HG02970 (cell line): Measurements from ENCODE around the gene MYO18A.

Experiments
- ATAC-seq: cut with Tn5 transposase; IDR thresholded peaks from one replicate; pipeline ENCODE4 v1.9.1; 2021; ENCODE audit warnings: mild to moderate bottlenecking, moderate library complexity, moderate number of reproducible peaks; ENCODE audit not compliant: unreplicated experiment, low FRiP score

Gene MYO18A

DNA sequence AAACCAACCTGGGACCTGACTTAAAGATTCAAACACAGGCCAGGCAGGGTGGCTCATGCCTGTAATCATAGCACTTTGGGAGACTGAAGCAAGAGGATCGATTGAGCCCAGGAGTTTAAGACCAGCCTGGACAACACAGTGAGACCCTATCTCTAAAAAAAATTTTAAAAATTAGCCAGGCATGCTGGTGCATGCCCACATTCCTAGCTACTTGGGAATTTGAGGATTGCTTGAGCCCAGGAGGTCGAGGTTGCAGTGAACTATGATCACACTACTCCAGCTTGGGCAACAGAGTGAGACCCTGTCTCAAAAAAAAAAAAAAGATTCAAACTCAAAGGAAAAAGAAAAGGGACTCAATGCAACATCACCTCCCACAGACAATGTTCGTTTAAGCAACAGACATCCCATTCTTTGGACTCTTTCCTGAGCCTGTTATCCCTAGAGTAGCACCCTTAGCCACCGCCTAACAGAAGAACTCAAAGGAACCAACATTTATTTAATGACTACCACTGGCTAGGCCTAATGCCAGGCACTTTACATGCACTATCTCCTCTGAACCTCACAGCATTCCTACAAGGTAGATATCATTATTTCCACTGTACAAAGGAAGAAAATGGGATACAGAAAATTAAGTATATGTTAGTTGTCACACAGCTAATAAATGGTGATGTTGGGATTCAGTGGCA is 12.7 kb downstream of the MYO18A start:
- no peak for ATAC-seq

DNA sequence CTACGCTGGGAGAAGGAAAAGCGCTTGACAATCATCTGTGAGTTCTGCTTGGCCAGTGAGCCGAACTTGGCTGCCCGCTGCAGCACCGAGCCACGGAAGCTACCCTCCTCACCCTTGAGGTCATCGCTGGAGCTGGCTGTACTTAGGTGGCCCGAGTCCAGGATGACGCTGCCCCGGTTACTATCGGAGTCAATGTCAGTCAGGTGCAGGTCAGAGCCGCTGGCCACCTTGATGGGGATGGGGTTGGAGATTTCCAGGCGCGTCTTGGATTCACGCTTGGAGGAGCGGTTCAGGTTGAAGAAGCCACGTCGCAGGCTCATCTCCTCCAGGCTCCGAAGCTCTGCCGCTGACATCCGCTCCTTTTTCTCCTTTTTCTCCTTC is 13.7 kb downstream of the MYO18A start:
- no peak for ATAC-seq

DNA sequence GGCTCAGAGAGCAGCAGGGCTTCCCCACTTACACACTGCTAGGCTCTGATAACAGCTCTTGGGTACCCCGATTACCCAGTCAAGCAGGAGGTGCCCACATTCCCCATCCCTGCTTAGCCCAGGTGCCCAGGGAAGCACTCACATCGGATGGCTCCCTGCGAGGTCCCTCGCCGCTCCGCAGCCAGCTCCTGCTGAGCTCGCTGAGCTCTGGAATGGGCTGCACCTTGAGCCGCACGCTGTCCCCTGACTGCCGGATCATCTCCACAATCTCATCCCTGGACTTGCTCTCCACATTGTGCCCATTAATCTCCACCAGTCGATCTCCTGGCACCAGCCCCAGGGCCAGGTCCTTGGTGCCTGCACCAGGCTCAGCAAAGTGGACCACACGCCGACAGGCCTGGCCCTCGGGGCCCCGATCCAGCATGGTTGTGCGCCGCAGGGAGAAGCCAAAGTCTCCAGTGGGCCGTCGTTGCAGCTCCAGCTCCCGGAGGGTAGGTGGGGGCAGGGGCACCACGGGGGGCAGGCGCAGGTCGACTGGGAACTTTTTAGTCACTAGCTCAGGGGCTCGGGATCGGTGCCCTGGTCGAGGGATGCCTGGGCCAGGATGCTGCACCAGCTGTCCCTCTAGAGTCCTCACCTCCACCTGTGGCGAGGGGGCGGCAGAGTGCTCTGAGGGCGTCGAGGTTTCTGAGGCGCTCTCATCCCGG is 14.2 kb downstream of the MYO18A start:
- ATAC-seq: no peak

DNA sequence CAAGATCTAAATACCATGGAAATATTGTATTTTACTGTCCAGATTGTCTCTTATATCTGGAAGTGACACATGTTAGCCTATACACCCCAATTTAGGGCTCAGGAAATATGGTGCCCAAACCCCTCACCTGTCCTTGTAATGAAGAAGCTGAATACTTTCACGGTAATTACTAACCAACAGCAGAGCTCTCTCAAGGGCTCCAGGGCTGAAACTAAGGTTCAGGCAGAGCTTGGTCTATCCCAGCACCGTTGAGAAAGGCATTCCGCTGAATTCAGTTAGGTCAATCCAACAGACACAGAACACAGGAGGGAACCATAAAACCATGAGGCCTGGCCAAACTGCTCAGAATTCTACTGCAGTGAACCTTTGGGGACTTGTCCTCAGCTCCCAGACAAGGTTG is 14.9 kb downstream of the MYO18A start:
- ATAC-seq: no peak

DNA sequence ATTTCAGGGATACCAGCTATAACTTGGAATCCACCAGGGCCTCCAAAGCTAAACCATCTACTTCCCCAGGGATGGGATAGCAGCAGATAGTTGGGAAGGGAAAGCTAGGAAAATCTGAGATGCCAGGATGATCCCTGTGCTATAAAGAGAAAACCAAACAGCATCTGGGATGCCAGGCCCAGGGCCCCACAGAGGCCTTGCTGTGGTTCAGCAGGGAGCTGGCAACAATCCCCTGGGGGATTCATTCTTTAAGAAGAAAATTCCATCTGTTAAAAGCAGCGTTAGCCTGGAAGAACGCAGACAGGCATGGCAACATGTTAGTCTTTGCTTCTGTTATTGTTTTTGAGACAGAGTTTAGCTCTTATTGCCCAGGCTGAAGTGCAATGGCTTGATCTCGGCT is 16.6 kb downstream of the MYO18A start:
- ATAC-seq: no peak

DNA sequence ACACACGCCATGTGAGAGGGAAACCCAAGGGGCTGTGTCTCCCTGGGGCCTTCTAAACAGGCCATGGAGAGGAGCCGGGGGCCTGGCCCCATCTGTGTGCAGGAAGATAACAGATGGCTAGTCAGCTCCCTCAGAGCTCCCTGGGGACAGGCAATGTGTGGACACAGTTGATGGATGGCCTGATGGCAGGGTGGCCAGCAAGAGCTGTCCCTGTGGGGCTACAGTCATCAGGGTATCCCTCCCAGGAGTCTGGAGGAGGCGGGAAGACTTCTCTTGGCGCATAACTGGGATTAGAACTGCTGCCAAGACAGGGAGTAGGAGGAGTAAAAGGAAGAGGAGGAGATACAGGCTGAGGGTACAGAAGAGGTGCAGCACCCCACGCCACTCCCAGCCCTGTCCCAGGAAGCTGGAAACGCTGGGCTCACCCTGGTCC is 17.3 kb downstream of the MYO18A start:
- ATAC-seq: no peak

DNA sequence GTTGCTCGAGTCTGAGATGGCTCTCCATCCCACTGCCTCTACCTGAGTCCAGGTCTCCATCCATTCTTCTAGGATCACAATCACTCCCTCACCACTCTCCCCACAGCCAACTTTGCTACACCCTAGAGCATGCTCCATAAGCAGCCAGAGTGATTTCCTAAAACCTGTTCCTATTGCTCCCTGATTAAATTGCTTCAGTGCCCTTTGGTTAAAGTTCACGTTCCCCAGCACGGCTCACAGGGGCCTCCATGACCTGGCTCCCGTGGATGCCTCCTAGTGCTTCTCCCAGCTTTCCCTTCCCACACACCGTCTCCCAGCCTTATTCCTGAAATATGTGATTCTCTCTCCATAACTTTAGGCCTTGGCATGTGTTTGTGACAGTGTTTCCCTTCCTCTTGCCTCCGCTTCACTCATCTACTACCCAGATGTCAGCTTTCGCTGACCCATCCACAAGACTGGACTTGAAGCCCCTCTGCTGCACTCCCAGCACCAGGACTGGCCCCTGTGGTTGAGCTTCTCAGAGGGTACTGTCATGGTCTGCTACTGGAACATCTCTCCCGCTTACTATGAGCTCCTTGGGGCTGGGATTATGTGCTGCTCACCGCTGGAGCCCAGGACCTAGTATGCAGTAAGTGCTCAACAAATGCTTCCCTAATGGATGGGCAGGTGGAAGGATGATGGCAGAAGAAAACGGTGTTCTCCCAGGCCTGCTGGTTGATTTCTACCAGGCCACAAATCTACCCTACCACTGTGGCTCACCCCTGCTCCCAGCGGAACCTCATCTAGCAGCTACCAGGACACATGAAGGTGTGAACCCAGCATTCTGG is 17.9 kb downstream of the MYO18A start:
- ATAC-seq: no peak

DNA sequence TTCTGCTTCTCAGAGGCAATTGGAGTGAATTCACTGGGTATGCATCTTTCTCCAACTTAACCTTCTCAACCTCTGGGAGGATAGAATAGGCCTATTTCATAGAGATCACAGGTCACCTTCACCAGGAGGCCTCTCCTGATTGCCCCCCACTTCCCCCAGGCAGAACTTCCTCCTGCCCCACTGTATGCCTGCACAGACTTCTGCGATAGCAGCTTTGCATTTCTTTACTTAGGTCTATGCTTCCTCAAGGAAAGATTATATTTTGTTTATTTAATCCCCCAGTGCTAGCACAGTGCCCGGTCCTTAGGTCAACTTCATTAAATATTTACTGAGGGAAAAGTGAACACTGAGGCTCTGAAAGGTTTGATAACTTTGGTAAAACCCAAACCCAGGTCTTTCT is 19.9 kb downstream of the MYO18A start:
- ATAC-seq: no peak

DNA sequence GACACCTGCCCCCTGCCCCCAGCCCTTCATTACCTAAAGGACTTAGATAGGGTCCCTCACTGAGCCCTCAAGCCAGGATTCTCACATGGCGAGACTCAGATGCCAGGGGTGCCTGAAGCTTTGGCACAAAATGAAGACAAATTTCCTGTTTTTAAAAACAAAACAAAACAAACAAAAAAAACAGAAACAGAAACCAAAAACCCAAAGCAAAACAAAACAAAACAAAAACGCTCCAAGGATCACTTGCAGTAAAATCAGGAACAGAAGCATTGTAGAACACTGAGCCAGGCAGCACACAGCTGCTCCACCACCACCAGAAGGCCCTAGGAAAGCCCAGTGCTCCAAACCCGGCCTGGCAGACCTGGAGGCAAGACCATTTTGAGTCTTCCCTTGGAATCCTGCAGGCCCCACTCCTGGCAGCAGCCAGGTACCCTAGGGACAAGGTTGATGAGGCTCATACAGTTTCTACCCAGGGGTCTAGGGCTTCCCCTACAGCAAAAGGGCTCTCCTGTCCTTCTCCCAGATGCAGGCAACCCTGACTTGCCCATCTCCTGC is 20.8 kb downstream of the MYO18A start:
- ATAC-seq: no peak

DNA sequence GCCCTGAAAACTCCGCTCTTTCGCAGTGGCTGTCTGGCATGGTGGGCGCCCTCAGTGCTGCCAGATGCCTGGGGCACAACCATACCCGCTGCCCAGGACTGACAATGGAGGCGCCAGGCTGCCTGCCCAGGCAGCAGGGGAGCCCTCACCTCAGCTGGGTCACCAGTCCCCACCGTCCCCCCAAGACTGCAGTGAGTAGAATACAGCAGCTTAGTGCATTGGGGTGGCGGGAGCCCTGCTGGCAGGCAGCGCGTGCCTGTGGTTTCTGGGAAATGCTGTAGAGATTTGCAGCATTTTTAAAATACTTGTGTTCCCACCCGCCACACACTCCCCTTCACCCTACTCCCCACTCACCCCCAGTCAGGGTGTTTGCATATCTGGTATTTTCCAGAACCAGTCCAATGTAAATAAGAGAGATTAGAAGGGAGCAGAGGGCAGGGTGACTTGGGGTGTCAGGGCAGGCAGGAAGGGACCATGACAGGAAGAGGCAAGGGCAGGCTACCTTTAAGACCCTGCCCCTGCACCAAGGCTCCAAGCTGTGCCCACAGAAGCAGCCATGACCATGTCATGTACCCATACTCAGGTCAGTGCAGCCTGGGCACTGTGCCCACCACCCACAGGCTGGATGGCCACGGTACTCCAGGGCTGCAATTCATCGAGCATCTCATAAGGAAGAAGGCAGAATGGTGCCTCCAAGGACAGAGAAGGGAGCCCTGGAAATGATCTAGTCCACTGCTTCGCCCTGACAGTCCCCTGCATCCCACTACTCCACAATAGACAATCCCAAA is 21.5 kb downstream of the MYO18A start:
- ATAC-seq: no peak

DNA sequence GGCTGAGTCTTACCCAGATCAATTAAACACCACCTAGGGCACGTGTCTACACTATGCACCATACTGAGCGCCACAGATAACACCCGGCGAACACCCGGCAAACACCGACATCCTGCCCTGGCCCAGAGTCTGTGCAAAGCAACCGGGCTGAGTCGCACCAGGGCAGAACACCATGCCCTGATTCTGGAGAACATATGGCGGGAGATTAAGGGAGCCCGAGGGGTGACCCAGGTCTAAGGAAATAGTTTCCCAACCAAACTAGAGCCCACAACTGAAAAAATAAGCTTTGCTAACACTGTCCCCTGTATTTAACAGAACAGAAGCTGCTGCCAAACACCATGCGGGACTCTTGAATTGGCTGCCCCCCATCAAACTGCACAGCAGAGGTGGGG is 22.1 kb downstream of the MYO18A start:
- no peak for ATAC-seq

DNA sequence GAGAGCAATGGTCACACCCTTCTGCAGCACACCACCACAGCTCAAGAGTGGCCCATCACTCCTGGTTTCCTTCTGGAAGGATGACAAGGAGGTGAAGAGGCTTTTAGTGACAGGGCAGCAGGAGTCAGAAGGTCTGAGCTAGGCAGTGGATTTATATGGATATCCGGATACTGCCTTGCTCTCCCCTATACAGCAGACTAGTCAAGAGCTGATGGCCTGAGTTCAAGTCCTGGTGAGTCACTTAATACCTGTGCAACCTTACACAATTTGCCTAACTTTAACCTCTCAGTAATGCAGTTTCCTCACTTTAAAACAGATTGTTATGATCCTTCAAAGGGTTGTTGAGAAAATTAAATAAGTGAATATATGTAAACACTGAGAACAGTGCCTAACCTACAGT is 22.9 kb downstream of the MYO18A start:
- no peak for ATAC-seq

DNA sequence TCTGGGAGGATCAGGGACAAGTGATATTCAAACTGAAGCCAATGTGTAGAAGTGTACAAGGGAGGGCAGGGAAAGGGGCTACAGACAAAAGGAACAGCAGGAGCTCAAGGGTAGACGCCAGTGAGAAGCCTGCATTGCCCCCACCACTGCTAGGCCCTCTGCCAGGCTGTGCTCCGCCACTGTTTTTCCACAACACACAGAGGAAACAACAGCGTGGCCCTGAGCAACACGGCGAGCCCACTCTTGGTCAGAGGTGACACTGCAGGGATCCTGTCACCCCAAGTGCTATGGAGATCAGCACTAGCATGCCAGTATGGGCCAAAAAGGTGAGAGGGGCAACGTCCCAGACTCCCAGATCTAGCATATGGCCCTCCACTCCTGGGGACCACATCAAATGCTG is 23.4 kb downstream of the MYO18A start:
- no peak for ATAC-seq

DNA sequence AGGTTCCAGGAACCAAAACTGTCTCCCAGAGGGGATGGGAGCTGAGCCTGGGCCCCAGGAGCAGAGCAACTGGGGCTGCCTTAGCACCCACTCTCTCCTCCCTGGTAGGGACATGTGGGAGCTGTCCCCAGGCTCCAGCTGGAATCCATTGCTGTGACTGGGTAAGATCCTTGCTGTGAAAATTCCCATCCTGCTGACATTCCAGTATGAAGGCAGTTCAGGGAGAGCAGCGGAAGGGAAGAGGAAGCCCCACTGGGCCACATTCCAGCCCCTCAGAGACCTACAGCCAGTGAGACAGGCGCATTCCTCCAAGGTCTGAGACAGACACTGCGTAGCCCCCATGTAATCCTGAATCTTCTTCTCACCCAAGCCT is 24.2 kb downstream of the MYO18A start:
- no peak for ATAC-seq

DNA sequence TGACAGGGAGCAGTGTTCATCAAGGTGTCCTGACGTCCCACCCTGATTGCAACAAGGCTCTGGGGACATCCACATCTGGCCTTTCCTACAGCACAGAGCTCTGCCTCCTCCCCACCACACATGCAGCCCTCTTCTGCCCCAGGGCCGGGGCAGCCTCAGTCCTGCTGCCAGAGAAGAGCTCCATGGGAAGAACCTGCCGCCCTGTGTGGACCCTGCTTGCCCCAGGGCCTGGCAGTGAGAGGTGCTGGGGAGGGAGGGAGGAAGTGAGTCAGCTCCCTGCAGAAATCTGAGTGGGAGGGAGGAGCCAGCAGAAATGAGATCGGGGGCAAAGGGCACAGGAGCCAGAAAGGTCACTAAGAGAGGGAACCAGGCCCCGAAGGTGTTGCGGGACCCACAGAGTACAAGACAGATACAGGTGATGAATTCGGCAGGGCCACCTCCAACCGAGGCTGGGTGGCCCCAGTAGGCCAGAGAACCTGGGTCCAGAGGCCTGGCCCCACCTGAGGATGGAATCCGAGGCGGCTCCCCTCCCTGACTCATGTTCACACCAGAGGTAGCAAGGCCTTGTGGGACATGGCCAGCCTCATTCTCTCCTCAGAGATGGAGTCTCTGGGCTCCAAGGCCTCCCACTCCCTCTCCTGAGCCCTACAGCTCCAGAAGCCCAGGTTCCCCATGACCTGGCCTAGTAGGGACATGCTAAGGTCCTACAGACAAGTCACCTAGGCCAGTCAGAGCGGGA is 24.8 kb downstream of the MYO18A start:
- ATAC-seq: no peak

DNA sequence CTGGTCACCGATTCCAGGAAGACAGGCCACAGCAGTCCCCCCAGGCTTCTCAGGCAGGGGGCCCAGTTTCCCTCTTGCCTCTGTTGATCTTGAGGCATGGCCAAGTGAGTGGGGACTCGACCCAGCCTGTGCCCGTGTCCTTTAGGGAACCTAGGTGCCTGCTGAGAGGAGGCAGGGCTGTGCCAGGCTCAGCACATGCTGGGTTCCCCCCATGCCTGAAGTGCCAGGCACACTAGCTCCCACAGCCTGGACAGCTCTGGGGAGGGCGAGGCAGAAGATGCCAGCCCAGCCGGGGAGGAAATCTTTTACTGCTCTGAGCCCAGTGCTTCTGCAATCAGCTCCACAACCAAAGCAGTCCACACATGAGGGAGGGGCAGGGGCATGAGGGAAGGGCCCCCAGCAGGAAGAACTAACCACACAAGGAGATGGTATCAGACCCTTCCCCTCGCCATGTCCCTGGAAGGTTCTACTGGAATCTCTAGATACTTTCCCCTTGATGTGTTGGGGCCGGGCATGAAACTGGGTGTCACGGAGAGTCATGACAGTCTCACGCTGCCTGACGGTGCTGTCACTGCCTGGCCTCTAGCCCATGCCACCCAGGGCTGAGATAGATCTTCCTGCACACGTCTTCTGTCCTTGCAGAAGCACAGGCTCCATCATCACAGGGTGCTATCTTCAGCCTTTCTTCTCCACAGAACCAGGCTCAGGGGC is 25.5 kb downstream of the MYO18A start:
- ATAC-seq: no peak

DNA sequence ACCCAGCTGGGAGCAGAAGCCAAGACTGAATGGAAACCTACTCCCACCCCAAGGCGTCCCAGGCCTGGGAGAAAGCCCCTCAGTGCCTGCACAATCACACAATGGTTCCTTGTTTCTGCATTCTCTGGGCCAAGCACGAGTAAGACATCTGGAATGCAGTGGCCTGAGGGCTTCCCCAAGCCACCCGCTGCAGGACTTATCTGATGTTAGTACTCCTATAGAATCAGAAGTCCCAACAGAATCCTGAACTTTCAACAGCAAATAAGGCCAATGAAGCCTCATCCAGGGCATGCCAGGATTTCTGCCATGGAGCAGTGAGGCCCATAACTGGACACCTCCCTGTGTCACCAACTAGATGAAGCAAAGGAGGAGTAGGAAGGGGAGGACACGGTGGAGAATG is 28.6 kb downstream of the MYO18A start:
- ATAC-seq: no peak

DNA sequence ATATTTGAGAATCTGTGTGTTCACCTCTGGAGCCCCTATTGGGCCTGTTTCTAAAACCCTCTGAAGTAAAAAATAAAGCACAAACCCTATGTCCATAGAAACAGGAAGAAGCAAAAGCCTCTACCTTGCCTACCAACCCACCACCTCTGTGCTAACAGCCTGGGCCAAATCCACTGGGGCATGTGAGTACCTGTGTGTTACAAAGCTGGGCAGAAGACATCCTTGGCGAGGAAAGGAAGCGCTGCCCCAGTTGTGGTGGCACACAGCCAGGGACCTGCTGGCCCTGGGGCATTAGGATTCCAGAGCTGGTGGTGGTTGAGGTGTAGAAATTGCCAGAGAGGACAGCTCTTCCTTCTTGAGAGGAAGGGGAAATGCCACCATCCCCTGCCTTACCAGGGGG is 30.0 kb downstream of the MYO18A start:
- ATAC-seq: no peak

DNA sequence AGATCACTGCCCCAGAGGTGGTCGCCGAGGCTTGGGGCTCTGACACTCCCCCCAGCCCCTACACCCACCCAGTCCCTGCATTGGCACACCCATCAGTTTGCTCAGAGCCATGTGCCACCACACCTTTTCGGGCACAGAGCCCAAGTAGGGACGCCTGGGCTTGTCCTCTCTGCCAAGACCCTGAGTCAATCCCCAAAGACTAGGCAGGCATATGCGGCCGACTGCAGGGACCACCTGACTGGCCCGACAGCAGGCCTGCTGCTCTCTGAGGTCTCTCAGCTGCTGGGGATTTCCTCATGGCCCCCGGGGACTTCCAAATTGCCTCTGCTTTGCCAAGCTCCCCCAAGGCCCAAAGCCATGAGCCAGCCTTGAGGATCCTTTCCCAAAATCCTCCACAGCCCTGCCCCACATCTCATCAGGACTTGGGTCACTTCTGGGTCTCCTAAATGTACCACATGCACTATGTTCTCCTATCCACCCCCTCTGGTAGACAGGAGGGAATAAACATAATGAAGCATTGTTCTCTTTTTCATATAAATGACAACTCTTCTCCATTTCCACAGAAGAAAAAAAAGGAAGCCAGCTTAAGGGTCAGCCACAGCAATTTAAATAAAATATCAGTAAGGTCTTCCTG is 30.6 kb downstream of the MYO18A start:
- ATAC-seq: no peak
